ENCODE data around the gene CNP. TPM values are rescaled to one million over a fixed set of nuclear protein-coding genes. Genes with fewer than 3 reads are reported as not detected.

CNP gene
- total RNA-seq, 4 donors from 2014 or later: 32.6 to 133 (median 54.2) TPM

DNA sequence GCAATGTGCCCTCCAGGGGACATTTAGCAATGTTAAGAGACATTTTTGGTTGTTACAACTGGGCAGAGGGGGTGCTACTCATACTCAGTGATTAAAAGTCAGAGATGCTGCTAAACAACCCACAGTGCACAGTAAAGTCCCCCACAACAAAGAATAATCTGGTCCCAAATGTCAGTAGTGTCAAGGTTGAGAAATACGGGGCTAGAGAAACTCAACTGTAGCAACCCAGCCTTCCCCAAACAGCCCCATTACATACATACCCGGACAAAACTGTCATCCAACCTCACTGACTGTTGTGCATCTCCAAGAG, 30.2 kb downstream of the CNP start:
- Histone ChIP-seq H3K36me3 (peaks cover 0 to 69% (median 31%) of the 10 kb centered on the region in 4 donors), H3K27ac (peak overlapping the region in 1 of 4 donors; percentile 11), H3K27me3 (no peaks in the 10 kb centered on the region), H3K9me3 (no peaks in the 10 kb centered on the region), H3K4me3 (no peak overlapping the region), H3K4me1 (peaks cover 0 to 21% (median 12%) of the 10 kb centered on the region in 4 donors)
- no peak for DNase-seq
- intact Hi-C loops (cut with DNase I; ENCODE audit: low total_unique reads): no loop called here
- TF ChIP-seq EP300 (IDR thresholded peaks at IDR 0.05; ENCODE audit: low read depth): no peak
- TF ChIP-seq POLR2A (IDR thresholded peaks at IDR 0.05): no peak
- TF ChIP-seq, protein P1, sequence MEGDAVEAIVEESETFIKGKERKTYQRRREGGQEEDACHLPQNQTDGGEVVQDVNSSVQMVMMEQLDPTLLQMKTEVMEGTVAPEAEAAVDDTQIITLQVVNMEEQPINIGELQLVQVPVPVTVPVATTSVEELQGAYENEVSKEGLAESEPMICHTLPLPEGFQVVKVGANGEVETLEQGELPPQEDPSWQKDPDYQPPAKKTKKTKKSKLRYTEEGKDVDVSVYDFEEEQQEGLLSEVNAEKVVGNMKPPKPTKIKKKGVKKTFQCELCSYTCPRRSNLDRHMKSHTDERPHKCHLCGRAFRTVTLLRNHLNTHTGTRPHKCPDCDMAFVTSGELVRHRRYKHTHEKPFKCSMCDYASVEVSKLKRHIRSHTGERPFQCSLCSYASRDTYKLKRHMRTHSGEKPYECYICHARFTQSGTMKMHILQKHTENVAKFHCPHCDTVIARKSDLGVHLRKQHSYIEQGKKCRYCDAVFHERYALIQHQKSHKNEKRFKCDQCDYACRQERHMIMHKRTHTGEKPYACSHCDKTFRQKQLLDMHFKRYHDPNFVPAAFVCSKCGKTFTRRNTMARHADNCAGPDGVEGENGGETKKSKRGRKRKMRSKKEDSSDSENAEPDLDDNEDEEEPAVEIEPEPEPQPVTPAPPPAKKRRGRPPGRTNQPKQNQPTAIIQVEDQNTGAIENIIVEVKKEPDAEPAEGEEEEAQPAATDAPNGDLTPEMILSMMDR (IDR thresholded peaks at IDR 0.05): no peak
- TF ChIP-seq POLR2AphosphoS5 (IDR thresholded peaks at IDR 0.05): no peak
- 92% methylated on average over 2 of the region's 2 CpGs; no CpG with 5 or more reads in 1 of the 2 donors for WGBS, 2 donors (ENCODE audit: low coverage in 1 of 2)
- in situ Hi-C loops (cut with MboI; ENCODE audit: low pct_ligation_motif_present in 1 of 4, low pct_unique_long_range_greater_than_20kb in 1 of 4, low sequenced_read_pairs in 3 of 4): no loop called here

DNA sequence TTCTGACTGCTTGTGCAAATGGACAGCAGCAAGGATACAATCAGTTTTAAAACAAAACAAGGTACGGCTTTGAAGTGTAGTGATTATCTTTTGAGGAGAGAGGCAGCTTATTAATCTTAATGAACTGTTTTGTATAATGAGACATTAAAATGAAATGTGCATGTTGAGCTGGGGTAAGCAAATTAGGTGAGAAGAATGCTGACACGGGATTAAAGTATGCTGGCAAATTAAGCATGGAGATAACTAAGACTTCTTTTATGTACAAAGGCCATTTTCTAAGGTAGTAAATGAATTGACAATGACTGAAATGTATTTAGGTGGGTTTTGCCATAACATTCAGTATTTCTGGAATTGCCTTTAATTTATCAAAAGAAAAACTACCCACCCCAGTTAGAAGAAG, 31.9 kb downstream of the CNP start:
- Histone ChIP-seq H3K4me3 (no peak overlapping the region), H3K27me3 (no peaks in the 10 kb centered on the region), H3K9me3 (no peaks in the 10 kb centered on the region), H3K4me1 (peaks cover 6 to 38% (median 22%) of the 10 kb centered on the region in 4 donors), H3K27ac (no peak overlapping the region), H3K36me3 (peaks cover 0 to 62% (median 22%) of the 10 kb centered on the region in 4 donors)
- in situ Hi-C loops (cut with MboI; ENCODE audit: low pct_ligation_motif_present in 1 of 4, low pct_unique_long_range_greater_than_20kb in 1 of 4, low sequenced_read_pairs in 3 of 4): no loop called here
- intact Hi-C loops (cut with DNase I; ENCODE audit: low total_unique reads): no loop called here
- DNase-seq: no peak
- 44 to 58% methylated on average over 2 of the region's 2 CpGs for WGBS, 2 donors (ENCODE audit: low coverage in 1 of 2)
- TF ChIP-seq POLR2AphosphoS5 (IDR thresholded peaks at IDR 0.05) (no peak), POLR2A (IDR thresholded peaks at IDR 0.05) (no peak), EP300 (IDR thresholded peaks at IDR 0.05; ENCODE audit: low read depth) (no peak)
- TF ChIP-seq, protein P1 (IDR thresholded peaks at IDR 0.05): no peak

DNA sequence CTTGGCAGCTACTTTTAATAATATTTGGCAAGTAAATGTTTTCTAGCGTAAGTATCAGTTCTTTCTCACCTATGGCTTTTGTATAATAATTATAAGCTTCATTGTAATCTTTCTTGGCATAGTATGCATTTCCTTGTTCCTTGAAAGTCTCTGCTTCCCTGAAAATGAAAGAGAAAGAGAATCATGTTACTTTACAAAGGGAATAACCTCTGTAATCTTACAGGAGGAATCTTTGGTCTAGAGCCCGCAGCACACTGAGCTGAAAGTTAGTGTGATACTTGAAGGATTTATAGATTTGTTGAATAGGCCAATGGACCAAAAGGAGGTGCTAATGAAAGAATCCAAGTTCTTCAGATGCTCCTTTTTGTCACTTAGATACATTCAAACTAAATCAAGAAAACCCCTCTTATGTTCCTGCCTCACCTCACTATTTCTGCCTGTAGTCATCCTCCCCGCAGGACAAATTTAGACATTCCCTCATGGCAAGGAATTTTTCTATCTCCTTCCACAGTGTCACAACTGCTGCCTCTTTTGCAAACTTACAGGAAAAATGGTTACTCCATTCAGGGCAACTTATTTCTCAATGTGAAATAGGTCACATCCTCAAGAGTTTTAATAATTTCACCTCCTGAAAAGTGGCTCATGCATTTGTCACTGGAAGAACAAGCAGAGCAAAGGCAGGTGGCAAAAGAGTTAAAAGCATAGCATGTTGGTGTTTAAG, 34.0 kb downstream of the CNP start:
- in situ Hi-C loops (cut with MboI; ENCODE audit: low pct_ligation_motif_present in 1 of 4, low pct_unique_long_range_greater_than_20kb in 1 of 4, low sequenced_read_pairs in 3 of 4) (no loop called here), intact Hi-C loops (cut with DNase I; ENCODE audit: low total_unique reads) (no loop called here)
- Histone ChIP-seq H3K27ac (peak overlapping the region; percentile 53 to 81 (median 66)), H3K9me3 (no peaks in the 10 kb centered on the region), H3K4me1 (peaks cover 13 to 59% (median 30%) of the 10 kb centered on the region in 4 donors), H3K36me3 (peaks cover 0 to 50% (median 15%) of the 10 kb centered on the region in 4 donors), H3K4me3 (no peak overlapping the region), H3K27me3 (no peaks in the 10 kb centered on the region)
- DNase-seq: no peak
- 60 to 66% methylated on average over 3 of the region's 3 CpGs for whole genome bisulfite sequencing, 2 donors (ENCODE audit: low coverage in 1 of 2)
- TF ChIP-seq POLR2A (IDR thresholded peaks at IDR 0.05): no peak
- TF ChIP-seq, protein P1 (IDR thresholded peaks at IDR 0.05): no peak
- no peak for TF ChIP-seq POLR2AphosphoS5 (IDR thresholded peaks at IDR 0.05)
- no peak for TF ChIP-seq EP300 (IDR thresholded peaks at IDR 0.05; ENCODE audit: low read depth)

DNA sequence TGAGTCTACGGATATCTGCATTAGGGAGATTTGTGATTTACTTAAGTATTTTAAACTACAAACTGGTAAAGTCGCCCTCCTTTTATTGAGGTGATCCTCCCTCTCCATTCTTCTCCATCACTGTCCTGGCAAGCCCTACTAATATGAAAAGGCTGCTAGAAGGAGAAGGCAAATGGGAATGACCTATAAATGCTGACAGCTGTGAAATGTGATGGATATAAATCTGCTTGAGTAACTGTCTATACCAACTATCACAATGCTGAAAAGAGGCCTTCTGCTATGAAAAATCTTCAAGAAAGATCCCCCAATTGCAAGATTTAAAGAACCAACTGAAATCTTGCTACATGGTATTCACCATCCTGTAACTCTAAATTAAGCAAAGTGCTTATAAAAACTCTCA, 35.1 kb downstream of the CNP start:
- H3K9me3 ChIP-seq: no peaks in the 10 kb centered on the region
- in situ Hi-C loops (cut with MboI; ENCODE audit: low pct_ligation_motif_present in 1 of 4, low pct_unique_long_range_greater_than_20kb in 1 of 4, low sequenced_read_pairs in 3 of 4): no loop called here
- peak overlapping the region in 1 of 4 donors; percentile 53 for H3K27ac ChIP-seq
- peaks cover 13 to 67% (median 30%) of the 10 kb centered on the region in 4 donors for H3K4me1 ChIP-seq
- WGBS, 2 donors (ENCODE audit: low coverage in 1 of 2): 85 to 86% methylated on average over 2 of the region's 2 CpGs
- intact Hi-C loops (cut with DNase I; ENCODE audit: low total_unique reads): no loop called here
- no peak for DNase-seq
- no peak for TF ChIP-seq EP300 (IDR thresholded peaks at IDR 0.05; ENCODE audit: low read depth)
- no peak for TF ChIP-seq POLR2AphosphoS5 (IDR thresholded peaks at IDR 0.05)
- TF ChIP-seq POLR2A (IDR thresholded peaks at IDR 0.05): no peak
- TF ChIP-seq, protein P1 (IDR thresholded peaks at IDR 0.05): no peak
- H3K36me3 ChIP-seq: peaks cover 0 to 40% (median 10%) of the 10 kb centered on the region in 4 donors
- H3K4me3 ChIP-seq: no peak overlapping the region
- no peaks in the 10 kb centered on the region for H3K27me3 ChIP-seq
